Osteoblast (primary cell): ENCODE data around the gene GNG12. TPM values are rescaled to one million over a fixed set of nuclear protein-coding genes. Genes with fewer than 3 reads are reported as not detected.

Experiments used
- DNase-seq: peaks from one replicate; pipeline ENCODE4 v3.0.0; 2011; ENCODE audit warnings: low spot score, mixed read lengths; ENCODE audit not compliant: insufficient read length; ENCODE audit errors: missing footprints
- H2AFZ ChIP-seq: 2 replicates; pipeline ENCODE4 v1.6.0; 2011; ENCODE audit warnings: mild to moderate bottlenecking, low read length
- H3K27ac ChIP-seq: 2 replicates; pipeline ENCODE4 v1.5.1; 2011; ENCODE audit warnings: mild to moderate bottlenecking, low read depth, low read length, moderate library complexity
- H3K27me3 ChIP-seq: 2 replicates; pipeline ENCODE4 v1.6.0; 2012; ENCODE audit warnings: mild to moderate bottlenecking, control low read depth, inconsistent platforms, low read length, moderate library complexity; ENCODE audit not compliant: insufficient read depth
- H3K36me3 ChIP-seq: 2 replicates; pipeline ENCODE4 v1.5.1; 2011; ENCODE audit warnings: mild to moderate bottlenecking, low read length, control low read depth, moderate library complexity; ENCODE audit not compliant: insufficient read depth
- H3K4me1 ChIP-seq: 2 replicates; pipeline ENCODE4 v1.5.1; 2011; ENCODE audit warnings: mild to moderate bottlenecking, low read length, control low read depth, moderate library complexity; ENCODE audit not compliant: insufficient read depth
- H3K4me2 ChIP-seq: 2 replicates; pipeline ENCODE4 v1.6.0; 2011; ENCODE audit warnings: mild to moderate bottlenecking, low read length; ENCODE audit not compliant: insufficient read depth
- H3K4me3 ChIP-seq: fragments of 200-600 bp; sonication (generic); 3 replicates; pipeline ENCODE4 v1.5.1; 2012; ENCODE audit warnings: mild to moderate bottlenecking, low read length, inconsistent platforms; ENCODE audit not compliant: insufficient read depth
- H3K79me2 ChIP-seq: 2 replicates; pipeline ENCODE4 v1.6.0; 2012; ENCODE audit warnings: mild to moderate bottlenecking, low read length, control low read depth, inconsistent platforms; ENCODE audit not compliant: insufficient read depth
- H3K9me3 ChIP-seq: 2 replicates; pipeline ENCODE4 v1.5.1; 2011; ENCODE audit warnings: low read depth, low read length, control low read depth
- H4K20me1 ChIP-seq: 2 replicates; pipeline ENCODE4 v1.6.0; 2012; ENCODE audit warnings: mild to moderate bottlenecking, low read length, control low read depth; ENCODE audit not compliant: insufficient read depth
- total RNA-seq: library from RNA; depleted of rRNA; stranded (reverse); fragments of >200 nt; gene quantifications from 2 replicates; pipeline ENCODE4 v1.2.3, GENCODE V29; 2012
- TF ChIP-seq, protein P1 (sequence below): IDR thresholded peaks from 2 replicates; pipeline ENCODE4 v1.5.1; 2011; ENCODE audit warnings: mild to moderate bottlenecking, low read depth, low read length, moderate library complexity; ENCODE audit errors: extremely low read depth

The GNG12 gene
- total RNA-seq, 1 donor: 219 TPM

DNA sequence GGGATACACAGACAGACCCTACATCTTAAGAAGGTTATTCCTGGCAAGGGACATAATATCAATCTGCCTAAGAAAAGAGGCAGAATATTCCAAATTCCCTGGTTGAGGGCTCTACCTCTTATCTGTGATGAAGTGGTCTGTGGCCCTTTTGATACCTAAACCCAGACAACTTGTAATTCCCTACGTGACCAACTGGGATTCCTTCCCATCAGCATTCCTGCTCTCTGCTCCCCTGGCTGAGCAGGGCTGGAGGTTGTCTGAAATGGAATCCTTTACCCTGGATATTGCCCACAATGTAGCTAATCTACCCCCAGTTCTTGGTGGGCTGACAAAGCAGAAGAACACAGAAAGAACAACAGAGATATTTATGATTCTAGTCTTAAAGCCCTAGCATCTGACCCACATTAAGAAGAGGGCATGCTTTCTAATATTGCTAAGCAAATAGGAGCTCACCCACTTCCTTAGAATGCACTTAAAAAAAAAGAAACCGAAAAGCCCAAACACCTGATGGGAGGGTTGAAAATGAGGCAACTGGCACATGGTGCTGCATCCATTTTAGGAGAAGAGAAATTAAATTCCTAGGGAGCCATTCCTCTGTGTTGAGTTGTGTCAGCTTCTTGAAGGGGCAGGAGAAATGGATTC lies 111.5 kb downstream of the GNG12 start:
- Histone ChIP-seq H3K79me2 (peaks cover 63% of the 10 kb centered on the region), H3K27me3 (no peaks in the 10 kb centered on the region), H3K9me3 (no peaks in the 10 kb centered on the region), H3K4me1 (peaks cover 67% of the 10 kb centered on the region), H3K4me3 (no peak overlapping the region), H3K27ac (peak overlapping the region; percentile 75), H2AFZ (no peak overlapping the region), H4K20me1 (peaks cover 32% of the 10 kb centered on the region), H3K36me3 (no peaks in the 10 kb centered on the region), H3K4me2 (peak overlapping the region; percentile 33)
- DNase-seq: no peak
- TF ChIP-seq, protein P1, sequence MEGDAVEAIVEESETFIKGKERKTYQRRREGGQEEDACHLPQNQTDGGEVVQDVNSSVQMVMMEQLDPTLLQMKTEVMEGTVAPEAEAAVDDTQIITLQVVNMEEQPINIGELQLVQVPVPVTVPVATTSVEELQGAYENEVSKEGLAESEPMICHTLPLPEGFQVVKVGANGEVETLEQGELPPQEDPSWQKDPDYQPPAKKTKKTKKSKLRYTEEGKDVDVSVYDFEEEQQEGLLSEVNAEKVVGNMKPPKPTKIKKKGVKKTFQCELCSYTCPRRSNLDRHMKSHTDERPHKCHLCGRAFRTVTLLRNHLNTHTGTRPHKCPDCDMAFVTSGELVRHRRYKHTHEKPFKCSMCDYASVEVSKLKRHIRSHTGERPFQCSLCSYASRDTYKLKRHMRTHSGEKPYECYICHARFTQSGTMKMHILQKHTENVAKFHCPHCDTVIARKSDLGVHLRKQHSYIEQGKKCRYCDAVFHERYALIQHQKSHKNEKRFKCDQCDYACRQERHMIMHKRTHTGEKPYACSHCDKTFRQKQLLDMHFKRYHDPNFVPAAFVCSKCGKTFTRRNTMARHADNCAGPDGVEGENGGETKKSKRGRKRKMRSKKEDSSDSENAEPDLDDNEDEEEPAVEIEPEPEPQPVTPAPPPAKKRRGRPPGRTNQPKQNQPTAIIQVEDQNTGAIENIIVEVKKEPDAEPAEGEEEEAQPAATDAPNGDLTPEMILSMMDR: no peak

DNA sequence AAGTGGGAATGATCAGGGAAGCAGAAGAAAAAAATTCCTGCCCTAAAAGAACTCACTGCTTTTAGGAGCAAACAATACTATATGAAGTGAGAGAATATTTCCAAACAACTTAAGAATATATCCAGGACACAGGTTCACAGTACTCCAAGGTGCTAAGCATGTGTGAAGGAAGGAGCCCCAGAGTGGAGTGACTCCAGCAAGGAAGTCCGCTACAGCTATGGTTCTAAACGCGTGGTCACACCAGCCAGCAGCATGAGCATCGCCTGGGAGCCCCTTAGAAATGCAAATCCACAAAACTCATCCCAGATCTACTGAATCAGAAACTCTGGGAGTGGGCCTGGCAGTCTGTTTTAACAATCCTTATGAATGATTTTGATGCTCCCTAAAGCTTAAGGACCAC lies 112.2 kb downstream of the GNG12 start:
- Histone ChIP-seq H3K27ac (no peak overlapping the region), H4K20me1 (peaks cover 39% of the 10 kb centered on the region), H3K27me3 (no peaks in the 10 kb centered on the region), H2AFZ (no peak overlapping the region), H3K4me2 (no peak overlapping the region), H3K36me3 (no peaks in the 10 kb centered on the region), H3K4me3 (no peak overlapping the region), H3K9me3 (no peaks in the 10 kb centered on the region), H3K4me1 (peaks cover 61% of the 10 kb centered on the region), H3K79me2 (peaks cover 66% of the 10 kb centered on the region)
- TF ChIP-seq, protein P1: no peak
- DNase-seq: no peak

DNA sequence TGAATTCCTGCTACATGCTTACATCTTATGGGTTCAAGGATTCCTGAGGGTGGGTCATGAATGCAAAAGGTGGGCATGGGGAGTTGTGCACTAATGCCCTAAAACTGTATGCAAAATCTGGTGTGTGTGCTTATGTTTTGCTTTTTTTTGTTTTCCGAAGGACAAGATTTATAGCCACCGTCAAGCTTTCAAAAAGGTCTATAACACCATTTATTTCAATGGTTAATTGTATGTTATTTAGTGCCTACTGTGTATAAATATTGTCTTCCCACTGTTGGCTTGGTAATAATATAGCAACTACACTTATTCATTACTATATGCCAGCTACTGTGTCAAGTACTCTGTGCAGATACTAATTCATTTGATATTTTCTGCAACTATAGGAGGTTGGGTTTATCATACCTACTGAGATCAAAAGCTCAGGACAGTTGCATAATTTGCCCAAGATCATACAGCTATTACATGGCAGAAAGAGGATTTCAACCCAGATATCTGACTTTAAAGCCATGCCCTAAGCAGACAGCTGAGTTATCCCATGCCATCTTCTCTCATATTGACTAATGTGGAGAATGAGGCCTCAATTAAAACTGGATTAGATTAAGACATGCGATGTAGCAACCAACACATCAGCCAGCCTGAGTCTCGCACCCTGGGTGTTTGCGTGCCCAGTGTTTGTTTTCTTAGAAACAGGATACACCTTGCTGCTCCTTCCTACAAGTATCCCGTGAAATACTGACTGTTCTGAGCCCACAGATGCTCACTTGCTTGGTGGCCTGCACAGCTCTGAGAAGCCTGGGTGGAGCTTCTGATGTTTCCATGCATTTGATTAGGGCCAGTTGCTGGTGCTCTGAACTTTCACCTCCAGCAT lies 113.7 kb downstream of the GNG12 start:
- Histone ChIP-seq H3K27me3 (no peaks in the 10 kb centered on the region), H3K4me1 (peaks cover 46% of the 10 kb centered on the region), H3K4me3 (no peak overlapping the region), H3K9me3 (no peaks in the 10 kb centered on the region), H3K4me2 (no peak overlapping the region), H3K27ac (no peak overlapping the region), H2AFZ (no peak overlapping the region), H3K36me3 (no peaks in the 10 kb centered on the region), H3K79me2 (peaks cover 77% of the 10 kb centered on the region), H4K20me1 (peaks cover 45% of the 10 kb centered on the region)
- TF ChIP-seq, protein P1: no peak
- DNase-seq: no peak

DNA sequence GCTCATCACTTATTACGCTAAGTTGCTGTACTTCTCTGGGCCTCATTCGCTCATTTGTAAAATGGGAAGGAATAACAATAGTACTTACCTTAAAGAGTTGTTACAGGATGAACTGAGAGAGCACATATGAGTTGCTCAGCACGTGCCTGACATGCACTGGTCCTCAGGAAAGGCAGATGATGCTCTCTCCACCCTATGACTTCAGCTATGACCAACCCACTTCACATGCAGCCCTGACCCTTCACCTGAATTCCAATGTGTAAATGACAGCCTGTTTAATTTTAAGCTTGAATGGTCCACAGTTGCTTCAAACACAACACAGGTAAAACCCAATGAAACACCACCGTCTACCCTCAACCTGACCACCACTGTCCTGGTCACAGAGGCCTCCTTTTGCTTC lies 115.4 kb downstream of the GNG12 start:
- peaks cover 45% of the 10 kb centered on the region for H3K4me1 ChIP-seq
- H3K9me3 ChIP-seq: no peaks in the 10 kb centered on the region
- H3K27me3 ChIP-seq: no peaks in the 10 kb centered on the region
- peaks cover 79% of the 10 kb centered on the region for H3K79me2 ChIP-seq
- H3K4me2 ChIP-seq: no peak overlapping the region
- H3K36me3 ChIP-seq: no peaks in the 10 kb centered on the region
- no peak overlapping the region for H2AFZ ChIP-seq
- H4K20me1 ChIP-seq: peaks cover 42% of the 10 kb centered on the region
- H3K4me3 ChIP-seq: no peak overlapping the region
- peak overlapping the region; percentile 13 for H3K27ac ChIP-seq
- TF ChIP-seq, protein P1: no peak
- no peak for DNase-seq
